NCI-H748 (cell line): Measurements from ENCODE around the gene GSTT4.
"Not testable (repeated sequence)": the region's sequence is repeated elsewhere in the genome, so short reads cannot be mapped to it uniquely, and the experiment has no call there.

ENCODE experiments used
- DNase-seq: peaks from one replicate; lab custom pipeline; 2025; ENCODE audit not compliant: unreplicated experiment; lab: John Stamatoyannopoulos, UW

The GSTT4 gene

DNA sequence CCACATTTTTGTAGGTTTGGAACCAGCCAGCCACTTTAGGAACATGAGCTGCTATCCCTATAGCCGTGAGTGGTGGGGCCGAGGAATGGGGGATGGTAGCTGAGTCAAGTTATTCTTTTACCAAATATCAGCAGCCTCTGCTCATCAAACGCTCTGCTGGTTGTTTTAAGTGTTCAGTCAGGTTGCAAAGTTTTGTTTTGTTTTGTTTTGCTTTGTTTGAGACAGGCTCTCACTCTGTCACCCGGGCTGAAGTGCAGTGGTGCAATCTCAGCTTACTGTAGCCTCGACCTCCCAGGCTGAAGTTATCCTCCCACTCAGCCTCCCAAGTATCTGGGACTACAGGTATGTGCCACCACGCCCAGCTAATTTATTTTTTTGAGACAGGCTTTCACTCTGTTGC is 20.2 kb upstream of the GSTT4 start:
- no peak for DNase-seq

DNA sequence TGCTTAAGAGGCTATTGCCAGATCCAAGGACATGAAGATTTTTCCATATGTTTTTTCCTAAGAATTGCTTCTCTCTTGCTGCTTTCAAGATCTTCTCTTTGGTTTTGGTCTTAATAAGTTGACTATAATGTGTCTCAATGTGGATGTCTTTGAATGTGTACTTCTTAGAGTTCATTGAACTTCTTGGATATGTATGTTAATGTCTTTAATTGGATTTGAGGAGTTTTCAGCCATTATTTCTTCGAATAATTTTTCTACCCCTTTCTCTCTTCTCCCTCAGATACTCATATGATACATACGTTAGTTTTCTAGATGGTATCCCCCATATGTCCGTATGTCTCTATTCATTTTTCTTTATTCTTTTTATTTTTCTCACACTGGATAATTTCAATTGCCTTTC is 19.1 kb upstream of the GSTT4 start:
- no peak for DNase-seq

DNA sequence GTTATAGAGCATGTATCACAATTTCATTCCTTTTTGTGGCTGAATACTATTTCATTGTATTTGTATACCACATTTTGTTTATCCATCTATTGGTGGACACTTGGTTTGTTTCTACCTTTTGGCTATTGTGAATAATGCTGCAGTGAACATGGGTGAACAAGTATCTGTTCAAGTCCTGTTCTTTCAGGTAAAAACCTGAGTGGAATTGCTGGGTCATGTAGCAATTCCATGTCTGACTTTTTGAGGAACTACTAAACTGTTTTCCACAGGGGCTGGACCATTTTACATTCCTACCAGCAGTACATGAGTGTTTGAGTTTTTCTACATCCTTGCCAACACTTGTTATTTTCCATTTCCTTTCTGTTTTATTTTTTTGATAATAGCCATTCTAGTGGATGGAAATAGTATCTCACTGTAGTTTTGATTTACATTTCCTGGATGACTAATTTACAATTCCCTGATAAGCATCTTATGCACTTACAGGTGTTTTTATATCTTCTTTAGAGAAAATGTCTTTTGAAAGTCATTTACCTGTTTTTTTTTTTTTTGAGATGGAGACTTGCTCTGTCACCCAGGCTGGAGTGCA is 18.0 kb upstream of the GSTT4 start:
- no peak for DNase-seq

DNA sequence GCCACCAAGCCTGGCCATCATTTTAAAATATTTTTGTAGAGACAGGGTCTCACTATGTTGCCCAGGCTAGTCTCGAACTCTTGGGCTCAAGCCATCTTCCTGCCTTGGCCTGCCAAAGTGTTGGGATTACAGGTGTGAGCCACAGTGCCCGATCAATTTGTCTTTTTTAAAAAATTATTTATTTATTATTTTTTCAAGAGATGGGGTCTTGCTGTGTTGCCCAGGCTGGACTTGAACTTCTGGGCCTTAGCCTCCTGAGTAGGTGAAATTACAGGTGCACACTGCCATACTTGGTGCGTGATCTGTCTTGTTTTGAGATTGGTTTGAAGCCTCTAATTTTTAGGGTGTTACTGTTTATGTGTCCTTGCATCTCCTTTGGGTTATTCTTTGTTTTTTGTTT is 16.1 kb upstream of the GSTT4 start:
- no peak for DNase-seq

DNA sequence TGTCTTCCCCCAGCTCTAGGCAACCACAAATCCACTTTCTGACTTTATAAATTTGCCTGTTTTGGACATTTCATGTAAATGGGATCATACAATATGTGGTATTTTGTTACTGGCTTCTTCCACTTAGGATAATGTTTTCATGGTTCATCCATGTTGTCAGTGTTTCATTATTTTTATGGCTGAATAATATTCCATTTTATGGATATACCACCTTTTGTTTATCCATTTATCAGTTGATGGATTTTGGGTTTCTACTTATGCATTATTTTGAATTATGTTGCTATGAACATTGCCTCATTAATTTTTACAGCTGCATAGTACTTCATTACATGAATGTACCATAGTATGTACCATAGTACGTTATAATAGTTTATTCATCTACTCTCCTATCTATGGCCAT is 10.9 kb upstream of the GSTT4 start:
- no peak for DNase-seq

DNA sequence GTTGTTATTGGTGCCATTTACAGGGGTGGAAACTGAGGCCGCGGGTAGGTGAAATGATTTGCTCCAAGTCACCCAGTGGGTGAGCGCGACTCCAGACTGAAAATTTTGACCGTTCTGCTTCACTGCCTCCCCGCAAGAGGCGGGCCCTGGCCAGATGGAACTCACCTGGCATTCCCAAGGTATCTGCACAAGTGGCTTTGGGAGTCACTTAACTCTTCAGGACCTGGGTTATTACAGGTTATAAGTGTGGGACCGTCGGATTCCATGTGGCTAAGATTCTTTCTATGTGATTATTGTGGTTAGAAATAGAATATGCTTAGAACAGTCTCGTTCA is 6.4 kb upstream of the GSTT4 start:
- DNase-seq, result peak; percentile 39

DNA sequence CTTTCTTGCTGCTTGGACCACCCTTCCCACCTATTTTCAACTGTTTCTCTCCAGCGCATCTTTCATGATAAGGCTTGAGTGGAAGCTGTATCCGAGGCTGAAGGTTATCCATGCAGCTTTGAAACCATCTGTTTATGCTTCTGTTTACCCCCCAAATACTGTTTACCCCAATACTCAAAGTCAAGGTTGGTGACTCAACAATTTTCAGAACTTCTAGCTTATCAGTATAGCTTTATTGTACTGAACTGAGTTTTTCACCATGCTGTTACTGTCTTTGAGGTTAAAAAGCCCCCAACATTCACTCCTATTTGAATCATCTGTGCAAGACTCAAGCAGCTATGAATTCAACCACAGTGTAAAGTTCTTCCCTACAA is 4.8 kb upstream of the GSTT4 start:
- DNase-seq, result no peak

DNA sequence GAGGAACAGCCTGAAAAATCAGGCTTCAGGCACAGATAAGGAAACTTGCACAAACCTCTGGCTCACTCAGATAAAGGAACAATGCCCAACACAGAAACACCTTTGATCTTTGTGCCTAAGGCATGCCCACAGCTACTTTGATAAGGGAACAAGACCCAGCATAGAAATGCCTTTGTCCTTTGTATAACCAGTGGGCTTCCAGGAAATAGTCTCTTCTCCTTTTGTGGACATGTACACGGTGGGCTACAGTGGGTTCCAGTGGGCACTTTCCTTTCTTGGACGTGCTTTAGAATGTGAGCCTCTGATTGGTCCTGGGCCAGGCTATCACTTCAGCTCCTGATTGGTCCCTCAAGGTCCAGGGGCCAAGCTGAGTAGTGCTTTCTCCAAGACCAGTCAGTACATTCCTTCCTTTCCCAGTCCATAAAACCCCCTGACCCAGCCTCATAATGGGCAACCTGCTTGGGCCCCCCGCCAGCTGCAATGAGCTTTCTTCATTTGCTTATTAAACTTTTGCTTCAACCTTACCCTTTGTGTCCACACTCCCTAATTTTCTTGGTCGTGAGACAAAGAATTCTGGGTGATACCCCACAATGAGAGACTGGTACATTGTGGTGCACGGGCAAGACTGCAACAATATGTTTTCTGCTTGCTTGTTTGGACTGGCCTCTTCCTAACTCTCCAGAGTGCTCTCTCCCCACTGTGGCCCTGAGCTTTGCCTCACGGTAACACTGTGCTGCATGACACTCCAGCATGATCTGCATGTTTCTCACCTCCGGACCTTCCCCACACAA is 4.2 kb upstream of the GSTT4 start:
- DNase-seq, result no peak

DNA sequence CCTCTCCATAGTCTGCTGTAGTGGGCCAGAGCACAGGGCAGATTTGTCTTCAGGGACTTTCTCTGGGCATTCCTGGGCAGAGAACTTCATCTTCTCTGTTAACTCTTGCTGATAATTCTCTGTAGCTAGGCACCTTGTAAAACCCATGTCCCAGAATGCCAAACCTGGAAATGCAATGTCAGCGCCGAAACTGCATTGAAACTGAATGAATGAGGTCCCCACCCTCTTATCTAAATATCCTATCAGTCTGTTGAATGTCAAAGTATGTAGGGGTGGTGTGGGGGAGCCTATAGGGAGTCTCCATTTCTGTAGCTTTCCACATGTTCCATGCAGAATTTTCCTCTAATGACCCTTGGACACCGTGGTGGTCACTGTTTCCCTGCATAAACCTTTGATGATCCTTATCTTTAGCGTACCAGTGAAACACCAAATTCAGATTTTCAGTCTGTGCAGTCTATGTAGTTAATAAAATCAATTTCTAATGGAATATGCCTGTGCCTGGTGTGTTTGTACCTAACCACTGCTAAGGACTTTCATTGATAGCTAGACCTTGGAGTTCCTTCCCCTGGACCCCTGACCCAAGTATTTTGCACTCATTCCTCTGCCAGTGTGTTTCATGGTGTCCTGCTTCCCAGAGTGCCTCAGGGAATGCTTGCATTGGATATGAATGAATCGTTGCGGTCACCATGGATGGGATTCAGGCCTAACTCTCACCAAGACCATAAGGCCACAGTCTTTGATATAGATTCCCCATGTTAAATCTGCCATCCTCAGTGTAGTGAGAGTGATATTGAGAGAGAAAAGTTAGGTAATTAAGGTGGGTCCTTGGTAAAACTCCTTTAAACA is 3.4 kb upstream of the GSTT4 start:
- no peak for DNase-seq

DNA sequence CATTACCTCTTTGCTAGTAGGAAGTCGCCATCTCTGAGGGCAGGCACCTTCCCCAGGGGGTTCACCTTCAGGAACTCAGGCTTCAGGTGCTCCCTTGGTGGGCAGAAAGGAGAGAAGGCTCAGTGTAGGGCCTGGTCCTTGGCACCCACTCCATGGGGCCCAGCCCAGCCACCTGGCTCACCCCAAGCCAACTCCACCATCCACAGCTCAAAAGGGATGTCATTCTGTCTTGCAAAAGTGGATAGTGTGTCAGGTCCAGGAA is 2.7 kb upstream of the GSTT4 start:
- no peak for DNase-seq

DNA sequence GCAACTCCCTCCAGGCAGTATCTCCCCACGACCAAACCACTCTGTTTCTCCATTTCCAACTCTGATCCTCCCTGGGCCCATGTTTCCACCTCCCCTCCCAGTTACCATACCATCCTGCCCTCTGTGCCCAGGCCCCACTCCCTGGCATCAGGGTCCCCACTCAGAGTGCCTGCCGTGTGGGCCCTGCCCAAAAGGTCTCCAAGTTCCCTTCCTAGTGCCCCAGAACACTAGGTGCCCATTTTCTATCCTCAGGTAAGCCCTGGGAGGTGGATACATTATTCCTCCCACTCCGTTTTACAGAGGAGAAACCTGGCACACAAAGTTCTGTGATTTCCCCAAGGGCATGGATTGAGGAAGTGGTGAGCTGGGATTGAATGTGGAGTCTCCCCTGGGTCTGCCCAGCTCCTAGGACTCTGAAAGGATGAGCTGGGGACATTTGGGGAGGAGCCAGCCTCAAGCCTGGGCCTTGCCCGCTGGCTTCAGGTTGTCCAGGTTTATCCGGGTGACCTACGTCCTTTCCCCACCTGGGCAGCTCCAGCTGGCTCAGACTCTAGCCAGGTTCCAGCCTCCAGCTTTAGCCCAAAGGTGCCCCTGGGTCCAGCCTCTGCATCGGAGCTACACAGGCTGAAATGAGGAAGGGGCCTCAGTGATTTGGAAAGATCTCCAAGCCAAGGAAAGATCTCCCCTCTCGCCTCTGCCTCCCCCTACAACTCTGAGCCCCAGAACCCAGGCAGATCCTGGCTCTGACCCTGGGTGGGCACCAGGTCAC is 2.2 kb upstream of the GSTT4 start:
- no peak for DNase-seq

DNA sequence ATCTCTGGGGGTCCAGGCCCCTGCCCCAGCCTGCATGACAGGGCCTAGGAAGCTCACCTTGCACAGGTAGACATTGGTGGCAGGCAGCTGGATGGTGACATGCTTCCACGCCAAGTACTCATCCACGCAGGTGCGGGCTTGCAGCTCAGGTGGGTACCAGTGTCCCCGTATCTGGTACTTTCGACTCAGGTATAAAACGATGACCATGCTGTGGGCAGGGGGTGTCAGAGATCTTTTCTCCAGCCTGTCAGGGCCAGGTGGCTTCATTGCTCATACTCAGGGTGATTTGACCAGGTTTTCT is 1.6 kb upstream of the GSTT4 start:
- DNase-seq, result no peak

DNA sequence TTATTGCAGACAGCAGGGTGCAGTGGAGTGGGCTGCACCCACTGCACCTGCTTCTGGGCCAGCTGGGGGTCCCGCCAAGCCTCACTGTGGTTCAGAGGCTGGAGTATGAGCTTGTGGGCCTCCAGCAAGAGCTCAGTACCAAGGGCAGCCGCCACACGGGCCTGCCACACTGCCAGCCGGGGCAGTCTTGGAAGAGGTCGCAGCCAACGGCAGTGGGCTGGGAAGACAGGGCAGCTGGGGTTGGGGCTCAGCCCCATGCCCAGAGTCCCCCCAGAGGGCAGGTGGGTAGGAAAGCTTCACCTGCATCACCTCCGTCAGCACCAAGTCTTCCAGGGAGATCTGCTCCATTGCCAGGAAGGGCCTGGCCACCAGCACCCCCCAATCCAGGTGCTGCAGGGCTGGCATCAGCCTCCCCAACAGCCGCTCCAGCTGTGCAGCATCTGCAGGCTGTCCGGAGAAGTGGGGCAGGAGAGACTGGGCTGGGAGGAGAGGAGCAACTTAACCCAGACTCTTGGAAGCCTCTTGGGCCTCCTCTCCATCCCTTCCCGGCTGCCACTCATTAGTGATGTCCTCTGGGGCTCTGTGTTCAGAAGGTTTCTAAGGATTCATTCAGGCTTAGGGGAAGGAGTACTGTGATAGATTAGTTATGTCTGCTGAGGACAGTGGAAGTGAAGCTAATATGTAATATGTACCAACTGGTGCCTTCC is 1.1 kb upstream of the GSTT4 start:
- no peak for DNase-seq

DNA sequence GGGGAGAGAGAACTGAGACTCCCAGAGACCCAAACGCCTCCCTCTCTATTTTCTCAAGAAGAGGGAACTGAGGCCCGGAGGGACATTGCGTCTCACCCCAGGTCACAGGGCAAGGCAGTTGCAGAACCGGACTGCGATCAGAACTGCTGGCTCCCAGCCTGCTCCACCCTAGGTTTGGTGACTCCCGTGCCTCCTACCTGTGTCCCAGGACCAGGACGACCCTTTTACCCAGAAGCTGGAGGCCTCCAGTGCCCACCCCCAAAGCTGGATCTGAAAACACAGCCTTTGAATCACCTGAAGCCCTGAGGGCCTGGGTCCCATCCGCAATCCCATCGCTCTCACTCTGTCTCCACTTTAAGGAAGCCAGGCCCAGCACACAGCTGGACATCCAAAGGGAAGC is 1.4 kb downstream of the GSTT4 start:
- DNase-seq, result no peak

DNA sequence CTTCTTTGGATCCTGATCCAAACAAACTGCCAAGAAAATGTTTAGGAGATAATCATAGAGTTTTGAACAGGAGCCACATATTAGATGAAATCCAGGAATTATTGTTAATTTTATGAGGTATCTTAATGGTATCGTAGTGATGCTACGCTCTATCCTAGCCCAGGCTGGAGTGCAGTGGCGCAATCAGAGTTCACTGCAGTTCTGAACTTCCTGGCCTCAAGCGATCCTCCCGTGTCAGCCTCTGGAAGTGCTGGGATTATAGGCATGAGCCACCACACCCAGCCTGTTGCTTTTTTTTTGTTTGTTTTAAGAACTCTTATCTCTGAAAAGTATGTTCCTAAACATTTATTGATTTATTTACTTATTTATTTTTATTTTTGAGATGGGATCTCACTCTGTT is 2.4 kb downstream of the GSTT4 start:
- DNase-seq, result no peak

DNA sequence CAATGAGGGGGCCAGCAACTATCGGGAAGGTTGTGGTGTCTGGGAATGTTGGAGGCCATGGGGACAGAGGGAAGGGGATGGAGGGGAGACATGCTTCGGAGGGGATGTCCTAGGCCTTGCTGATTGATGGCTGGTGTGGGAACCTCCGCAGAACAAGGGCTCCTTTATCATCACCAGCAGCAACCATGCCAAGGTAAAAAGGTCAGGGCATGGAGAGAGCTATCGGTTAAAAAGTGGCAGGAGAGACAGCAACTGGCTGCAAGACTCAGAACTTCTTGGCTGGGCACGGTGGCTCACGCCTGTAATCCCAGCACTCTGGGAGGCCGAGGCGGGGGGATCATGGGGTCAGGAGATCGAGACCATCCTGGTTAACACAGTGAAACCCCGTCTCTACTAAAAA is 3.0 kb downstream of the GSTT4 start:
- no peak for DNase-seq

DNA sequence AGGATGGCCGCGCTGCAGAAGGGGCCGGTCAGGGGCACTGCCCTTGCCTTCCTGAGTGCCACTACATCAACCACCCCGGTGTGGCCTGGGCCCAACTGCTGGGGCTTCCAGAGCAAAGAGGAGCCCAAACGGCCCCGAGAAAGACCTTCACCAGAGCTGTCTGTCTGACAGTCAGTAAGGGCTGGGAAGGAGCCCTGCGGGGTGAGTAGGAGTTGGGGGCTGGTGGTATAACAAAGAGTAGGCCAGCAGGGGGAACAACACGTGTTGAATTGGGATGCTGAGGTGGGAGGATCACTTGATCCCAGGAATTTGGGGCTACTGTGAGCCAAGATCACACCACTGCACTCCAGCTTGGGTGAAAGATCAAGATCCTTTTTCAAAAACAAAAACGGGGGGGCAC is 3.9 kb downstream of the GSTT4 start:
- no peak for DNase-seq

DNA sequence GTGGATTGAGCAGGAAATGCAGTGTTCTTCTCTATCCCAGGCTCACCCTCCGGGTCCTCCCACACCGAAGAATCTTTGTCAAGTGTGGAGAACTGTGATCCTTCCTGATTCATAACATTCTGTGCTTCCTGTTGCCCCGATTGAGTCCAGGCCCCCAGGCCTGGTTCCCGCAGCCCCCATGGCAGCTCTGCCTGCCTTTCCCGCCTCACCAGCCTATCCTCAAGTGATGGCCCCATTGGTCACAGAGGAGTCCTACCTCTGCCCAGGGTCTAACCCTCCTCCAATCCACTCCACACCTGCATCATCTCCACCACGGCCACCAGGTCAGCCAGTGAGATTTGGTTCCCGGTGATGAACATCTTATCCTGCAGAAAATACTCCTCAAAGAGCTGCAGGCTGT is 5.5 kb downstream of the GSTT4 start:
- not testable (repeated sequence) for DNase-seq

DNA sequence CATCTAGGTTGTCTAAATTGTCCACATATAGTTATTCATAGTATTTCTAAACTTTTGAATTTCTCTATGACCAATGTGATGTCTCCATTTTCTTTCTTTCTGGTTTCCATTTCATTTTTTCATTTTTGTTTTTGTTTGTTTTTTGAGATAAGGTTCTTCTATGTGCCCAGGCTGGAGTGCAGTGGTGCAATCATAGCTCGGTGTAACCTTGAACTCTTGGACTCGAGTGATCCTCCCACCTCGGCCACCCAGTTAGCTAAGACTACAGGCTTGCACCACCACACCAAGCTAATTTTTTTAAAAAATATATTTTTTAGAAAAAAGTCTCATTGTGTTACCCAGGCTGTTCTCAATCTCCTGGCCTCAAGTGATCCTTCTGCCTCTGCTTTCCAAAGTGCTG is 8.2 kb downstream of the GSTT4 start:
- DNase-seq, result no peak

DNA sequence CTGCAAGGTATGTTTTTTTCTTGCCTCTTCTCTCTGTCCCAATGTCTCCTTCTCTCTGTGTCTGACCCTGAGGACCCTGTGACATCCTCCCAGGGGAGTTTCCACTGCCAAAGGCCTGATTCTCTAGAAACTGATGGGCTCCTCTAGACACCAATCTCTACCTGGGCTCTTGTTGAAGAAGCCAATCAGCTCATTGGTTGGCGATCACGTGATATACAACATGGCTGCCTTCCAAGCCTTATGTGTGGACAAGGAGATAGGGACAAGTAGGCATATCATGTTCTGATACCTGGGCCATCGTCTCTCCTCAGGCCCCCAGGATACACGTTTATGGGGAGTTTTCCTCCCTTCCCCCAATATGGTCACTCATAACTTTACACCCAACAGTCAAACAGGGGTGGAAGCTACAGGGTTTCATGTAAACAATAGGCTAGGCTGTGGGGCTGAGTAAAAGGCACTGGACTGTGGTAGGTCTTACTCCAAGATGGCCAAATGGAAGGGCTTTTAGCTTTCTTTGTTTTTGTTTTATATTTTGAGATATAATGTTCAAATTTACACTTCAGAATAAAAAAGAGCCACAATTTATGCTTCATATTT is 11.6 kb downstream of the GSTT4 start:
- not testable (repeated sequence) for DNase-seq

DNA sequence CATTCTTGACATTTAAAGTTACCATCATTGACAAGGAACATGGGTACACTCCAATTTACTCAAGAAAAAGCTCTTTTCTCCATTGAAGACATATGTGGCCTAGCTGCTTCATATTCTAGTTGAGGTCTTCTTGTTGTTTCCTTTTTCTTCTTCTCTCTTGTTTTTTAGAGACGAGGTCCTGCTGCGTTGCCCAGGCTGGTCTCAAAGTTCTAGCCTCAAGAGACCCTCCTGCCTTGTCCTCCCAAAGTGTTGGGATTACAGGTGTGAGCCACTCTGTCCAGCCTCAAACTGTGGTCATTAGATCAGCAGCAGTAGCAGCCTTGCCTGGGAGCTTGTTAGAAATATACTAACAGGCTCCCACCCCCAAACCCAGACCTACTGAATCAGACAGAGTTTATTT is 12.2 kb downstream of the GSTT4 start:
- not testable (repeated sequence) for DNase-seq
